NCI-H146 treated with DMSO at 0.1 percent for 48 hours (cell line): ENCODE measurements around the gene MAP3K7.

Experiments used
- DNase-seq: peaks from one replicate; lab custom pipeline; 2025; ENCODE audit not compliant: unreplicated experiment; lab: John Stamatoyannopoulos, UW

MAP3K7 gene

DNA sequence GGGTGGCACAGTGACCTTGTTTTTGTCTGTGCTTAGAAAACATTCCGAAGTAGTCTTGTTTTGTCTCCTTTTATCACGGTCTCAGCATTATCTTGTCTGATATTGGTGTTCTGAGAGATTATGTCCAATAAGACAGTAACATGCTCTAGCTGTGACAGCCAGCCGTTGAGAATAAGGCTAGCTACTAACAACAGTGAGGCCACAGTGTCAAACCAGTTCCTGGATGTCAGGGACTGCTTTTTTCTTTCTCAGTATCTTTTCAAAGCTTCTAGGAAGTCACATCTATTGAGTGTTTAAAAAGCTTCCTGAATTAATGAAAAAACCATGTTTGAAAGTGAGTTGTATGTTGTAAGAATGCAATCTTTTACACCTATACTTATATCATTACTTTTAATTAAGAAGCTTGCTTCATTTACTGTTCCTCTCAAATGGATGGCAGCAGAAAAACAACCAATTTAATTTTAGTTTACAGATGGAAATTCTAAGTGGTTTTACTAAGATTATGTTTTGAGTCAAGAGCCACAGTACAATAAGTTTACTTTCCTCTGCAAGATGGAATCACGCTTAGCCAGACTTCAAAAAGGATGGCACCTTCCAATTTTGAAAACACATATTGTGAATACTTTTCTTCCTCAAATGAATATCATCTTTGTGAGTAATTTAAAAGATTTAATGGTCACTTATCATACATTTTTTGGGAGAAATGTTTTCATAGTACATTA is 53.1 kb downstream of the MAP3K7 start:
- no peak for DNase-seq

DNA sequence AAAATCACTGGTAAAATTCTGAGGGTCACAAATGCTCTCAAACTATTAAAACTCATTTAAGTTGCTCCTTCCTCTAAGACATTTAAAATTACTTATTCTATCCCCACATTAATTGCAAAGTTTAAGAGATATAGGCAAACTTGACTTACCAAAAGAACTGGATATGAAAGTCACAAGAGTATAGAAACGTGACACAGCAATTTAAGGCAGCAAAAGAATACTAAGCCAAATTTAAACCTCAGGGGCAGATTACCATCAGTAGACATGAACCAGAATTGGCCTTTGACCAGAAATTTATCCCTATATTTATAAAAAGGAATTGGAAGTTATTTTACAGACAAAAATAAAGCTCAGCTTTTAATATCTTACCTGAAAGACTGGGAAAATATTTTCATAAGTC is 56.0 kb downstream of the MAP3K7 start:
- DNase-seq = no peak

- DNase-seq = no peak
Measured at GRCh38 chr6:90525421-90525820, 61.5 kb downstream of the MAP3K7 start.

- no peak for DNase-seq
Measured at GRCh38 chr6:90523779-90524310, 63.0 kb downstream of the MAP3K7 start.

DNA sequence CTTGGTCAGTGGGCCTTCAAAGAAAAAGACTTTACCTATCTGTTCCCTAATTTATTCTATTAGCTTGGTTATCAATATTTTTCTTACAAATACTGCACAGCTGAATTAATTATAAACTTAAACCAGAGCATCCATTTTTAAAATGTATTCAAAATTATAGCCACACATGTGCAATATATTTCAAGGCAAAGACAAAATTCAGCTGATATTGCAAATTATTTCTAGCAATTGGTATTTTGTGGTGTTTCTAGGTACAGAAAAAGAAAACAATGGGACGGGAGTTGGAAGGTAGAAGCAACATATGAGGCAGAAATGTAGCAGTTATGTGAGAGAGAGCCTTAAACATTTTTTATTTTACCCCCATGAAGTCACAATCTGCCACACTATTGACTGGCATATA is 64.9 kb downstream of the MAP3K7 start:
- no peak for DNase-seq

DNA sequence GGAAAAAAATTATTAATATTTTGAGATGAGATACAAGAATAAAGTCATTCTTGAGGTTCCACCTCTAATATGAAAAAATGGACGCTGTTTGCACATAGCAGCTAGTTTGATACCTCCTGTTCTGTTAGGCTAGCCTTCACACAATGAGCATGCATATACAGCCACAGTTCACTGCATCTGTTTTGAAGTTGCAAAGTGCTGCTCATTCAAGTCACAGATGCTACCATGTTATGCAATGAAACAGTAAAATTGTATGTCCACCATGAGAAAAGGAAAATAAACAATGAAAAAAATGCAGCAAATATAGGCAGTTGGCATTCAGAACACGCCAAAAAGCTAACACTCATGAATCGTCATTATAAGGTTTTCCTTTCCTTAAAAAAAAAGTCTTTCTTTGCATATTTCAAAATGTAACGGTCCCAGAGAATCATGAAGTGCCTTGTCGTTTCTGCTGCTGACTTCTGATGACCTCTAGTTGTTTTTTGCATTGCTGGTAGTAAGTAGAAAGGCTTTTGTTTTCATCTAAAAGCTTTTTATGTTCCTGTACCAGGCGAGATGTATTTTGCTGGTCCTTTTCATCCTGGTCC is 70.7 kb downstream of the MAP3K7 start:
- DNase-seq = no peak

DNA sequence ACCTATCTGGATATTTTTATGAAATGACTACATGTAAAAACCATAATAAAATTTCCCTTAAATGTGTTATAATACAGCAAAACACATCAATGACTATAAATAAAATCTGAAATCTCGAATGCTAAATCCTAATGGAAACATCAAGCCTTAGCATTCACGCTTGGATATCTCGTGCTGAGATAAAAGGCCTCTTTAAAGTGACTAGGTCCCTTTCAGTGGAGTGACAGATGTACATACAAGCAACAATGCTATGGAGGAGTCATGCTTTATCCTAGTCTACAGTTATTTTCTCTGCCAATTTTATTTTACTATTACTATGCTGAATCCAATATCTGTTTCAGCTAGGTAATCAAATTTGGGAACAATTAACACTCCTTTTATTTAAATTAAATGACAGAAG is 72.4 kb downstream of the MAP3K7 start:
- no peak for DNase-seq

DNA sequence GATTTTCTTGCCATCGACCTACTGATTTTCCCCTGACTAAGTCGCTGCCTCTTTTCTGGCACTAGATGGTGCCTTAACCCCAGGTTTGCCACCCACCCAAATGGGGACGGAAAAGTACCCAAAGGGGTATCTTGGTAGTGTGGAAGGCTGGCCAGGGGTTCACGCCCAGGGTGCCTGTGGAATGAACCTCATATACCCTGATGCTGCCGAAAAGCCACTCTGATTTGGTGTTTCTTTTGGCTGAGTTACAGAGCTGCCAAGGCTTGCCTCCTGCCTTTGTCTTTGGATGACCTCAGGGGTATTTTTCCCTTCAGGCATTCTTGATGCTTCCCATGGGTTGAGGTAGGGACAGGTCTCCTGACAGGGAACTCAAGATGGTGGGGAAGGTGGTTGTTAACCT is 78.1 kb downstream of the MAP3K7 start:
- DNase-seq = no peak

DNA sequence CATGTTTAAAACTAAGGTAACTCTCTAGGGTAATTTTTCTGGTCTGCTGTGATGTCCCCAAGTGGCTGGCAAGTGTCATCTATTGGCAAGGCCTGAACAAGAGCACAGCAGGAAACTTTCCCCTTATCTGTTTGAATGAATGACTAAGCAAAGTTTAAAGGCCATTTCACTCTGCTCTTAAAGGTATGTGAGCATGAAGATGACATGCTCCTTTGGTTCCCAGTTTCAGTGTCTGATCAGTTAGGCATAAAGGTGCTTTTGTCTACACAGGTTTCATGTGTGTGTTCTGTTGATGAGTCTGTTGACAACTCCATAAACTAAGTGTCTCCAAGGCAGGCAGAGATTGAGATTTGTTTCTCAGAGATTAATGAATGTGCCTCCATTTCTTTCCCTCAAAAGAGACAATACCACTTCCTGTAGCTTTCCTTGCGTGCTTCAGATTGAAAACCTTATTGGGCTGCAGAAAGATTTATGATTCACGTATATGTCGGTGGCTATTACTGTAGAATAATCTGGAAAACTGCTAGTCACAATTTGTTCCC is 83.9 kb downstream of the MAP3K7 start:
- DNase-seq = peak; percentile 52

GRCh38 chr6:90502381-90502780 is 84.5 kb downstream of the MAP3K7 start:
- no peak for DNase-seq

- no peak for DNase-seq
Measured at GRCh38 chr6:90500458-90500857, 86.4 kb downstream of the MAP3K7 start.

GRCh38 chr6:90497411-90497810 is 89.5 kb downstream of the MAP3K7 start:
- DNase-seq = no peak

DNA sequence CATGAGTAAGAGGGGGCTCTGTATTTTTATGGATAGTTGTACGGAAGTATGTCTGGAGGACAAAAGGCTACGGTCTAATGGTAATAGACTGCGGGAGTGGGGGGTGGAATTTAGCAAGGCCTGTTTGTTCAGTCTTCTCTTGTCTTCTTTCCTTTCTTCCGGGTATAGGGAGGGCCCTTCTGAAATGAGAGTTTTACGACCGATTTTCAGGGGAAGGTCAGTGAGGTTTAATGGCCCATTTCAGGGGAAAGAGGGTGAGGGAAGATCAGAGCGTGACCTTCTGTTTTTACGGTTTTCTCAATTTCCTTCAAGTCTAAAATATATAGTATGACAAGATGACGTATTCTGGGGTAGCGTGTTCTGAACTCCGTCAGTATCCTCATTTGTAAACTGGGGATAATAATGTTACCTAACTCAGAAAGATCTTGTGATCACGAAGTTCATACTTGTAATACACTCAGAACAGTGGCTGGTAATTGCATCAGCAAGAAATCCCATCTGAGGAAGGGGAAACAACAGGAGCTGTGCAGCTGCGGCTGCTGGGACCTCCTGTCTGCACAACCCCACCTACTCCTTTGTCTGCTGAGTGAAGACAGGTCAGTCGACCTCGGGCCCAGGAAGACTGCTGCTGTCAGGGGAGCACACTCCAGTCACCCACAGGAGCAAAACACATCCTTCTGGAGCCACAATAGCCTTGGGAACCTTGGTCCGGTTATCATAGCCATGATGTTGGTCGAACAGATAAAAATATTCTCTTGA is 90.4 kb downstream of the MAP3K7 start:
- DNase-seq = no peak

DNA sequence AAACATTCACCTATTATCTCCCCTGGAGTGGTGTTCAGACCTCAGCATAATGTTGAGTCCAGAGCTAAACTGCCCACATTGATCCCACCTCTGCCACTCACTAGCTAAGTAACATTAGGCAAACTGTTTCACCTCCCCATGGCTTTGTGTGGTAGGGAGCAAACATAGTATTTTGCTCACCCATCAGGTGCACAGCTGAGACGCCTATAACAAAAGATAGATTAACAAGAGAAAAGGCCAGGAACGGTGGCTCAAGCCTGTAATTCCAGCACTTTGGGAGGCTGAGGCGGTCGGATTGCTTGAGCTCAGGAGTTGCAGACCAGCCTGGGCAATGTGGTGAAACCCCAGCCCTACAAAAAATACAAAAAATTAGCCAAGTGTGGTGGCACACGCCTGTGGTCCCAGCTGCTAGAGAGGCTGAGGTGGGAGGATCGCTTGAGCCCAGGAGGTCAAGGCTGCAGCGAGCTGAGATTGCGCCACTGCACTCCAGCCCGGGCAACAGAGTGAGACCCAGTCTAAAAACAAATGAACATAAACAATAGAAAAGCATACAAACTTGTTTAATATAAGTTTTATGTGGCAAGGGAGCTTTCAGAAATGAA is 91.6 kb downstream of the MAP3K7 start:
- no peak for DNase-seq

DNA sequence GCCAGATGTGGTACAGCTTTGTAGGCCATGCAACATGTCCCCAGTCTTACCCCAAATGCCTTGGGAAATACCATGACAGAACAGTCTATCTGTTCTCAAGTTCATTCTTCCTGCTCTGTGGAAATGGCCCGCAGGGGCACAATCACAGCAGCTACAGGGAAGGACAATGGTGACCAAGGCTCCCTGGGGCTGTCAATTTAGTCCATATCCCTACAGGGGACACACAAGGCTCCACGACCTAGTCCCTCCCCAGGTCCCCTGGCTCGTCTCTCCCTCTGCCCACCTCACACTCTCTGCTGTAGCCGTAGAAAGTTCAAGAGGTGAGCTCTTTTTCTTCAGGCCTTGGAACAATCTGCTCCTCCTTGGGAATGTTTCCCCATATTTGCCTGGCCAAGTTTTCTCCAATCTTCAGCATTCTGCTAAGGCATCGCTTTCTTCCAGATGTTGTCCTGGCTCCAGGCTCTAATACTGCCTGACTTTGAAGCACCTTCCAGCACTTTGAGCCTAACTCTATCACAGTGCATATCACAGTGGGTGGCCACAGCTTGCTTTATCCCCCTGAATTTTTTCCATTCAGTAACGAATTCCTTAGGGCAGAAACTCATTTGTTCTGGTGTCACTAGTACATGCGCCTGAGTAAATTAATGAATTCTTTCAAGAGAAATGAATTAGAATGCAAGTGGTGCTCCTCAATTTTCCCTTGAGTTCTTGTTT is 92.6 kb downstream of the MAP3K7 start:
- DNase-seq = no peak

DNA sequence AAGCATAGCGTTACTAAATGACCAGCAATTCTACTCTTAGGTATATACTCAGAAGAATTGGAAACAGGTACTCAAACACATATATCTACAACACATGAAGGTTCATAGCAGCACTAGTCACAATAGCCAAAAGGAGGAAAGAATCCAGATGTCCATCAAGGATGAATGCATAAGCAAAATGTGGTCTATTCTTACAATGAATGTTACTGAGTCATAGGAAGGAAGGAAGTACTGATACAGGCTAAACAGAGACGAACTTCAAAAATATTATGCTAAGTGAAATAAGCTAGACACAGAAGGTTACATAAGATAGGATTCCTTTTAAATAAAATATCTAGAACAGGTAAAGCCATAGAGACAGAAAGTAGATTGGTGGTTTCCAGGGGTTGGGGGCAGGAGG is 93.5 kb downstream of the MAP3K7 start:
- DNase-seq = no peak

GRCh38 chr6:90492798-90493197 is 94.1 kb downstream of the MAP3K7 start:
- DNase-seq = no peak

- DNase-seq = no peak
Measured at GRCh38 chr6:90492369-90492768, 94.5 kb downstream of the MAP3K7 start.

DNA sequence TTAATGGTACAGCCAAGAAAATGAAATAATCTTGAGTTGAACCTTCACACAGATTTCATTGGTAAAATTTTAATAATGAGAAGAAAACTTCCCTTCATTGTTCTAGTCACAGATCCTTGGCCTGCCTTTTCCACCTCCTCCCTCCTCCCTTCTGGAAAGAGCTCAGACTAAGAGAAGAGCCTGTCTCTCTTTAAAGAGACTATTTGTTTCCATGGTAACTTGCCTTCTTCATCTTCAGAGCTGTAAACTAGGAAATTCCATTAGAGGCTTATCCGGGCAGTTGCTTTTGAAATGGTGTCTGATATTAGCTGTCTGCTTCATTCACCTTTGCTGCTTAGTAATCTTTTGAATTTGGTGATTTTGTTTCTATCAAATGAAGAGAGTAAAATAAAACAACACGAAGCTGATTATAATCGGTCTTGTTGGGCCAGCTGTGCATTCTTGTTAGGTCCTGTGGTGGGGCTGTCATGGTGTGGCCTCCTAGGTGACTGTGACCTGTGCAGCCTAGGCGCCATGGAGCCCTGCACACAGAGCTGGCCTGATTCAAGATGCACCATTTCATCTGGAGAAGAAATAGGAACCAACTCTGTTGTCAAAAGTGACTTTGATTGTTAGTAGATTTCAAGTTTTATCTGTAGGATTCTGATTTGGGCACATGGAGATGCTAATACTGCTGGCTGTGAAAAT is 96.7 kb downstream of the MAP3K7 start:
- DNase-seq = no peak

GRCh38 chr6:90488816-90489215 is 98.1 kb downstream of the MAP3K7 start:
- DNase-seq = no peak
